EH (cell line): ENCODE data around the gene ZNF831.

Source experiments
- DNase-seq: peaks from one replicate; pipeline ENCODE4 v3.0.0-alpha.2; 2015; ENCODE audit warnings: low read depth

ZNF831 gene

DNA sequence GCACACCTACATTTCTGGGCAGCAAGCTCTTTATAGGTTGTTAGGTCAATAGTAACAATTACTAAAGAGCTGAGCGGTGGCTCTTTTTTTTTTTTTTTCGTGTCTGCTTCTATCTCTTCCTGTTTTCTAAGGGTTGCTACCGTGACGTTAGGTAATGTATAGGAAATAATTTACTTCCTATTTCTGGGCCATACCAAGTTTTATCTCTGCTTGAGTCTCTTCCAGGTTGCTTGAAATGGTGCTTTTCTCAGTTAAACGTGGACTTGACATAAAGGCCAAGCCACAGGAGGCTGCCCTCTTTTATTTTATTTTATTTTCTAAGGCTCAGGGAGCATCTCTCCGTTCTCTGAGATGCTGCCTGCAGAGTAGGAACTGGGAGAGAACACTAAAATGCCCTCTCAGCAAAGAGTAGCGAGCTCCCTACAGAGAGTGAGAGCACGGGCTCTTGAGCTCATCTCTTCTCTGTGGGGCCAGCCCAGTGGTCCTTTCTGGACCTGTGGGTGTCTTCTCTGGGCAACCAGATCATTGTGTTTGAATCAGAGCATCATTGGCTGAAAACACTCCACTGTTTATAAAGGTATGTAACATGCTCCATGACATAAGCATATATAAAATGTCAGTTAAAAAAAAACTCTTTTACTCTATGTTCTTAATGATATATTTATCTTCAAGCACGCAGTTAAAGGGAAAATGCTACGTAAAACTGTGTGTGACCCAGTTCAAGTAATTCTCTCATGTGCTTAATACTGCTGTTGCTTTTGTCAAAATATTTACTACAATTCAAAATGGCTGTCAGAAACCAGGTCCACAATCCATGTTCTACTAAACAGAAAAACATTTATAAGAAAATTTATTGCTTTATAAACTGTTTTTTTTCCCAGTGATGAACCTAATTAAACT, at the start of gene ZNF831:
Gene ZNF831 (plus strand): TSS at position 191 of the 900 bp plus-strand sequence. CDS start 27,199 bp downstream, outside the sequence.
- no peak for DNase-seq

- DNase-seq: no peak
Measured at GRCh38 chr20:59117526-59117925, 46.1 kb upstream of the ZNF831 start.

GRCh38 chr20:59118855-59119254, 44.8 kb upstream of the ZNF831 start:
- no peak for DNase-seq

DNA sequence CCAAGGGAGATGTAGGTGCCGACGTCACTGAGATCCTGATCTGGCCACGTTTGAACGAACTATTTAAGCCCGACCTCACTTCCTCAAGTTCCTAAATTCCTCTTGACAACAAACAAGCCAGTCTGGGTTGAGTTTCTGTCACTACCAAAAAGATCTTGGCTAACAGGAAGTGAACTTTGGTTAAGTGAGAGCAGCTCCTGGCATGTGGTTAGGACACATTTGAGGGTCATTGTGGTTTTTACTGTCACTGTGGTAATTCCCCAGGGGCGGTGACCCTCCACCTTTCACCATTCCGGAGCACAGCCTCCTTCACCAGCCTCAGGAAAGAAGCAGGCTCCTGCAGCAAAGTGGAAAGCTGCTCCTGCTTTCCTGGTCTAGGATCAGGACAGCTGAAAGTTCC, 43.1 kb upstream of the ZNF831 start:
- DNase-seq: no peak

- DNase-seq: no peak
Measured at GRCh38 chr20:59120919-59121318, 42.7 kb upstream of the ZNF831 start.

DNA sequence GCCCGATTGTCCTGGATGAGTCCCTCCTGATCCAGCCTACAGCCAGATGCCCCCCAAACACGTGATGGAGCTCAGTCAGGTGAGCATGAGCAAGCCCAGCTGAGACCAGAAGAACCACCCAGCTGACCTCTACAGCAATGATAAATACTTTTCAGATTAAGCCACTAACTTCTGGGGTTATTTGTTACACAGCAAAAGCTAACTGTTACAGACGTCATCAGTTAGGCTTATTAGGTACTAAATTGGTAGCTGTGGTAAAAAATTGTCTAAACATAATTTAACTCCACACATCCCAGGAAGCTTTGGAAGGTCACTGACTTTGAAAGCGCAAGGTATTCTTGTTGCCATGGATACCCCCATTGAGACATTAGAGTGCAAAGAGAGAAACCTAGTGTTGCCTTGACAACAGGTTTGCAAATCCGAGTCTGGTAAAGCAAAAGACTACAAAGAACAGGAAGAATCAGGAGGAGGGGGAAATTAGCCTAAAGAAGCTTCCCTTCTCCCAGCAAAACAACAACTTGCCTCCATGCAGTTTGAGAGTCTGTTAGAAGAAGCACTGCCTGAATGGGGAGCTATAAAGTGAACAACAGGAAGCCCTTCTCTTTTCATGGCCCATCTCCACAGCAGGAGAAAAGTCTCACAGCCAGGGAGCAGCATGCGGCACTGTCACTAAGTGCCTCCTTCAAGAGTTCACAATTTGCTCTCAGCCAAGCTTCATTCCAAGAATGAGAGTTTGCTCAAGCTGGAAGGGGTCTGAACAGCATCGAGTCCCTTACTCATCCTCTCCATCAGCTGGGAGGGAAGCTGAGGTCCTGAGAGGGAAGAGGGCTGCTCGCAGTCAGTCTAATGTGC, 41.7 kb upstream of the ZNF831 start:
- no peak for DNase-seq

DNA sequence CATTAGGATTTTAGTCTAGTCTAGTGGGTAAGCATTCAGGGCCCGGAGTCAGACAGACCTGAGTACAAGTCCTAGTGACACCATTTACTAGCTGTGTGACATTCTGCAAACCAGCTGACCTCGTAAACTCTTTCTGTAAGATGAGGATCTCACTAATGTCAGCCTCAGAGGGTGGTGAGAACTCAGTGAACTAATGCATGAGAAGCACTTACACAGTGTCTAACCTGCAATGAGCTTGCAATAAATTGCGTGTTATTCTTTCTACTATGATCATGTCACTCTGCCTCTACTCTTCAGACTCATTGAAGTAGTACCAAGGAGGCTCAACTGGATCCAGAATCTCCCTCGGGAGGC, 41.1 kb upstream of the ZNF831 start:
- DNase-seq: no peak

- no peak for DNase-seq
Measured at GRCh38 chr20:59123011-59123677, 40.5 kb upstream of the ZNF831 start.

GRCh38 chr20:59123678-59124255, 39.9 kb upstream of the ZNF831 start:
- DNase-seq: no peak

- DNase-seq: no peak
Measured at GRCh38 chr20:59124296-59125029, 39.2 kb upstream of the ZNF831 start.

DNA sequence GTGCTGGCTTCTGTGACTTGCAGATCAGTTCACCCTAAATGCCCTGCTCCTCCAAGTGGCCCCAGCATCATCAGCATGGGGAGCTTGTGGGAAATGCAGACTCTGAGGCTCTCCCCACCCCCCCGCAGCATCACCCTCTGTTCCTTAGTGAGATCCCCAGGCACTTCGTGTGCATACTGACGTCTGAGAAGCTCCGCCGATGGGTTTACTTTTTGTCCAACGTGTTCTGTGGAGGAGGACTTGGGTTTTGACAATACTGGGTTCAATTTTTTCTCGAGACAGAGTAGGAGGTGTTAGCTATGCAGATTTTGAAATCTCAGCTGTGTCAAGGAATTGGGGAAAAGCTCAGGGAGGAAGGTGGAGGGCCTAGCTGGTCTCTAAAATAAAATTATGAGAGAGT, 38.3 kb upstream of the ZNF831 start:
- no peak for DNase-seq

DNA sequence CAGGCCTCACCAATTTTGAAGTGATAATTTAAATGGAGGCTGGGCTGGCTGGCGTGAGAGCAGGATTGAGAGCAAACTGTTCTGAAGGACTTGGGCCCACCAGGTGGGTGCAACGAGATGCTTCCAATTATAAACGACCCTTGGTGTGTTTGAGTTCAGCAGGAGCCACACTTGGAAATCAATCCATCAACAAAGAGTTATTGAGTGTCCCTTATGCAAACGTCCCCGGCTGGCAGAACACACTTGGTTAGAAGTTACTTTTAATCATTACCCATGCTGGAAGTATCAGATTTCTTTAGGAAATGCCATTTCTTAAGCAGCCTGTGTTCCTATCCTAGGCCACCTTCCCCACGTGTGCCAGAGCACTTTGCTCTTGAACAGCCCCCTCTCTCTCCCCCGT, 37.8 kb upstream of the ZNF831 start:
- no peak for DNase-seq

- no peak for DNase-seq
Measured at GRCh38 chr20:59127839-59128238, 35.8 kb upstream of the ZNF831 start.

GRCh38 chr20:59131551-59132285, 31.9 kb upstream of the ZNF831 start:
- DNase-seq: no peak

DNA sequence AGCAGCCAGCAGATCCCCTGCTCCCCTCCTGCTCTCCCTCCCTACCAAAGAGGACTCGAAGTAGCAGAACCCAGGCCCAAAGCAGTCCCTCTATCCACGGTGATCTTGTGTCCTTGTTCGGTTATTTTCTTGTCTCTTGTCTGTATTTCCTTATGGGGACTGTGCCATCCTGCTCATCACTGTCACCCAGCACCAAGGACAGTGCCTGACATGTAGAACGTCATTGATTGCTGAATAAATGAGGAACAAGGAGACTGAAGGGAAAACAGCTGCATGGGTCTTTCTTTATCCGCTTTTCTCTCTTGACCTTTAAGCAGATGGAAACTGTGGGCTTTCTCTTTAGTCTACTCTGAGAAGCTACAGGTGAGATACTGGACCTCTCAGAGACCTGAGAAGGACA, 29.4 kb upstream of the ZNF831 start:
- no peak for DNase-seq

- DNase-seq: no peak
Measured at GRCh38 chr20:59135093-59135492, 28.5 kb upstream of the ZNF831 start.

DNA sequence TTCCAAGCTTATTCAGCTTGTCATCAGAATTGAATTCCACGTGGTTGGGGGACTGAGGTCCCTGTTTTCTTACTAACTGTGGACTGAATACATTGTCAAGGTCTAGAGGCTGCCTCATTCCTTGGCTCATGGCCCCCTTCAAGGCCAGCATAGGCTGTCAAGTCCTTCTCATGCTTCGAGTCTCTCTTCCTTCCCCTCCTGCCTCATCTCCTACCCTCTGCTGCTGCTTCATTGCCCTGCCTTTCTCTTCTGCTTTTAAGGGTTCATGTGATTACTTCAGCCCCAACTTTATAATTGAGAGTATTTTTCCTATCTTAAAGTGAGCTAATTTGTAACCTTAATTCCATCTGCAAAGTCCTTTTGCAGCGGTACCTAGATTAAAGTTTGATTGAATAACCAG, 27.6 kb upstream of the ZNF831 start:
- DNase-seq: no peak

DNA sequence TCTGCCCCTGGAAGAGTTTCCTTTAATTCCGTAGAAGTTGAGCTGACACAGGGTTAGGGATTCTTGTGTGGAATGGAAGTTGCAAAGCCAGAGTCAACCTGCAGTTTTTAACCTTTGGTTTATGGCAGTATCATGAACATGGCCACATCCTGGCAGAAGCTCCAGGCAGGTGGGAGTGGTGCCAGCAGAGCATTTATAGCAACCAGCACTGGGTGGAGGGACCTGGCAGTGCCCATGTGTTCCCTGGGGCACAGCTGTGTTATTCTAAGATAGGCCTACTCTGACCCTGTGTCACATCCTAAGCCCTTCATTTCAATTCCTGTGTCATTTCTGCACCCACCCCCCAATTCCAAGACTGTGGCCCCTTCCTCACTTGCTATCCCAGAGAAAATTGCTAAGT, 26.1 kb upstream of the ZNF831 start:
- DNase-seq: no peak

GRCh38 chr20:59138114-59138748, 25.4 kb upstream of the ZNF831 start:
- no peak for DNase-seq

GRCh38 chr20:59139998-59140397, 23.6 kb upstream of the ZNF831 start:
- no peak for DNase-seq
